ENCODE results near the gene HMGN1.
"Not testable (repeated sequence)": the region's sequence is repeated elsewhere in the genome, so short reads cannot be mapped to it uniquely, and the experiment has no call there.

Gene HMGN1, protein sequence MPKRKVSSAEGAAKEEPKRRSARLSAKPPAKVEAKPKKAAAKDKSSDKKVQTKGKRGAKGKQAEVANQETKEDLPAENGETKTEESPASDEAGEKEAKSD

DNA sequence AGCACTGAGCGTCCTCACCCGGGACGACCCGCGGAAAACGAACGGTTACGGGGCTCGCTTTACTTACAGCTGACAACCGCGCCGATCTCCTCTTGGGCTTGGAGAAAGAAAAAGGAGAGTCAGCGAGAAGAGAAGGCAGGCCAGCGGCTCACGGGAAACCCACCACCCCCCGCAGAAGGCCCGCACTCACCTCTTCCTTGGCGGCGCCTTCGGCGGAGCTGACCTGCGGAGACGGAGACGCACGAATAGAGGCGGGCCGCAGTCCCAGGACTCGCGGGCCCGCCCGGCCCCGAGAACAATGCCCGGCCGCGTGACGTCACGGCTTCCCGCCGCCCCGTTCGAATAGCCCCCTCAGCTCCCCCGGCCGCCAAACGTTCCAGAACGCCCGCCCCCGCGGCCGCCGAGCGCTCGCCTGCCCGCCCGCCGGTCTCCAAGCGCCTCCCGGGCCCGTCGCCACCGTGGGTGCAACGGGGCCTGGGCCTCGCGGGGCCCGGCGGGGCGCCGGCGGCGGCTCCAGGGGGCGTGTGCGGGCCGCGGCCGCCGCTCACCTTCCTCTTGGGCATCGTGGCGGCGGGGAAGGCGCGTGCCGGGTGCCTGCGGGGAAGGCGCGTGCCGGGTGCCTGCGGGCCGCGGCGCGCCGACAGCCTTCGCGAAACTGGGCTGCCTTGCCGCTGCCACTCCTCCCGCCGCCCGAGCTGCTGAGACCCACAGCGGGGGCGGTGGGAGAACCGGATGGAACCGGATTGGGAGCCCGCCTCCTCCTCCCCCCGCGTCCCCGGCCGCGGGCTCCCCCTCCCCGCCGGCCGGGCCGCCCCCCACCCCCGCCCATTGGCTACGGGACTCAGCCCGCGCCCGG lies at the start of gene HMGN1:
TSS of gene HMGN1 (minus strand) at position 734 of the 856 bp plus-strand sequence. CDS start at position 563, 171 bp downstream.
- peak; percentile 92 for DNase-seq

DNA sequence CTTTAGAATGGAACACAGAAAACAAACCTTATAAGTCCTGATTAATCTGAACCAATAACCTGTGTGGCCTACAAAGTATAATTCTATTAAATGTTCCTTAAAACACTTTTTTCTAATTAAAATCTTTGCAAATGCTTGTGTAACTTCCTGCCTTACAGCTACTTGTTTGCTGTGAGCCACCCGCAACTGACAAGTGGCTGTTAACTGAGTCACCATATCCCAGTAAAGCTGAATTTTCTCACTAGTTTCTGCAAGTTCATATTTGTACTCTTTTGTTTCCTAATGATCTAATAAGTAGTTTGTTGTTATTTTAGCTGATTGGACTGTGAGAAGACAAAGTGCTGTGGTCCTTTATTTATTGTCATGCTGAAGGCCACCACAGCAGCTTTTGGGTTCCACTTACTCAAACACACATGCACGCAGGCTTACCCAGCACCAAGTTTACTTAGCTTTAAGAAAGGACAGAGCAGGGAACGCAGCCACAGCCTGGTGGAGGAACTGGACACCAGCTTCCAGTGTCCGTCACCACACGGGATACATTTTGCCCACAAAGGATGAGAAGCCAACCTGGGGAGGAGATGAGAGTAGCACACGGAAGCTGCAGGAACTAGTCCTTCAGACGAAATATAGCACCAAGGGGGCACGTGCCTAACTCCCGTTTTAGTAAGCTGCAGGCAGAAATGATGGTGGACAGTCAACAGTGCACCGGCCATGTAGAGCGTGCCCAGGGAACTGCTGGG lies 48.9 kb upstream of the HMGN1 start:
- no peak for DNase-seq

DNA sequence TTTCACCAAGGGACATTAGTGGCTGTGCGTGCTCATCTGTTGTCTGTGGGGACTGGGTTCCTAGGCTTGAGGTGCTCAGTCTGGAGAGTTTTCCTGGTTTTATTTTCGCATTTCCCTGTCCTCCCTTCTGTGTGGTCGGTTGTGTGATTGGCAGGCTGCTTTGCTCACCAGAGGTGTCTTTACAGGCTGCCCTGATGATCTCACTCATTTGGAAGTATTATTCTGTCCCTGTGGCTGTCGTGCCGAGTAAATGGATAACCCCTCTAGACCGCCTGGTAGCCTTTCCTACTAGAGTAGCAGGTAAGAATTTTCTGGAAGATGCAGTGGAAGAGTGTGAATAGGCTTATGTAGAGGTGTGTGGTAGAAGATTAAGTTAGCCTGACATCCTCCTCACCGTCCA lies 44.1 kb upstream of the HMGN1 start:
- no peak for DNase-seq

DNA sequence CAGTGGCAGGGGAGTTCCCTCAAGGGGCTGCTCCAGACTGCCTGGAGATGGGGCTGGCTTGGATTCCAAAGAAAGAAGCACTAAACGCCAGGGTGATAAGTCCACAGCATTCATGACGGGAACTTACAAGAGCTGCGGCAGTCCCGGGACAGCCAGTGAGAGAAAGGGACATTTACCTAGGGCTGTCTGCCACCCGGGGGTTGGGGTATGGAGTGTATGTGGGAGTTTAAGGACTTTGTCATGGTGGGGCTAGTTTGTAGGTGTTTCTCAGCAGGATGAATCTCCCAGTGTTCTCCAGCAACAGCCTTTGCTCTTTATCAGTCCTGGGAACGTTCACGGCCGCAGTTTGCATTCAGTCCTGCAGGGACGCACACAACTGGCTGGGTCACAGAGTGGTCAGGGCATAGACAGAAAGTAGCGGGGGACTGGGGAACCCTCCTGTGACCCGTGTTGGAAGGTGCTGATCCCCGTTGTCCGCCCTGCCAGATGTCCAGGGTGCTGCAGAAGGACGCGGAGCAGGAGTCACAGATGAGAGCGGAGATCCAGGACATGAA lies 41.4 kb upstream of the HMGN1 start:
- no peak for DNase-seq

DNA sequence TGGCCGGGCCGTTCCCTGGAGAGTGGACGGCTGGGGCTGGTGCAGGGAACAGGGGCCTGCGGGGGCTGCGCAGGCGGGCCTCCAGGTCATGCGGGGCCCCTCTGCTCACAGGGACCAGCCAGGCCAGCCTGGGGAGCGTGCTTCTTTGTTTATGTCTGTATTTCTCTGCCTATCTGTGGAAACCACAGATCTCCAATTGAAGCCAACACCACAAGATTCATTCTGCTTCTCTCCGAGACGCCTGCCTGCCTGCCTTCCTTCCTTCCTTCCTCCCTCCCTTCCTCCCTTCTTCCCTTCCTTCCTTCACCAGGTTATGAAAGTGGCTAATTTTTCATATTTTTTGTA lies 39.9 kb upstream of the HMGN1 start:
- DNase-seq, result no peak

DNA sequence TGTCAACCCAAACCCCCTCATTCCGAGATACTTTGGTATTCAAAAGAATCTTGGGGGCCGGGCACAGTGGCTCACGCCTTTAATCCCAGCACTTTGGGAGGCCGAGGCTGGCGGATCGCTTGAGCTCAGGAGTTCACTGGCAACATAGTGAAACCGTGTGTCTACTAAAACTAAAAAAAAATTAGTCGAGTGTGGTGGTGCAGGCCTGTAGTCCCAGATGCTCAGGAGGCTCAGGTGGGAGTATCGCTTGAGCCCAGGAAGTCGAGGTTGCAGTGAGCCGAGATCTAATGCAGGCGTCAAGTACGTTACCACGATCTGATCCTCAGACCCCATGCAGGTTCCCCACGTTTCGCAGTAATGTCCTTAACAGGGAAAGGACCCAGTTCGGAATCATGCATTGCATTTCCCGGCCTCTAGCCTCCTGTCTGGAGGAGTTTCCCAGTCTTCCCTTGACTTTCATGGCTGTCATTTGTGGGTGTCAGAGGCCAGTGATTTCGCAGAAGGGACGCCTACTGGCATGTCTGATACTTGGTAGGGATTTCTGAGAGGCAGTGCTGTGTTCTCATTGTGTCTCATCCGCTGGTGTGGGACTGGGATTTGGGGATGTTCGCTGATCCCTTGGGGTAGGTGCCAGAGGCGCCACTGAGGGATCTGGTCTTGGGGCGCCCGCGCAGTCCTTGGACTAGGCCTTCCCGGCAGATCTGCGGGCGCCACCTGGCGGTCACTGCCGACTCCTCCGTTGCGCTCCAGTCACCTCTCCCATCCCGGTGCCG lies 39.3 kb upstream of the HMGN1 start:
- DNase-seq, result peak; percentile 24

DNA sequence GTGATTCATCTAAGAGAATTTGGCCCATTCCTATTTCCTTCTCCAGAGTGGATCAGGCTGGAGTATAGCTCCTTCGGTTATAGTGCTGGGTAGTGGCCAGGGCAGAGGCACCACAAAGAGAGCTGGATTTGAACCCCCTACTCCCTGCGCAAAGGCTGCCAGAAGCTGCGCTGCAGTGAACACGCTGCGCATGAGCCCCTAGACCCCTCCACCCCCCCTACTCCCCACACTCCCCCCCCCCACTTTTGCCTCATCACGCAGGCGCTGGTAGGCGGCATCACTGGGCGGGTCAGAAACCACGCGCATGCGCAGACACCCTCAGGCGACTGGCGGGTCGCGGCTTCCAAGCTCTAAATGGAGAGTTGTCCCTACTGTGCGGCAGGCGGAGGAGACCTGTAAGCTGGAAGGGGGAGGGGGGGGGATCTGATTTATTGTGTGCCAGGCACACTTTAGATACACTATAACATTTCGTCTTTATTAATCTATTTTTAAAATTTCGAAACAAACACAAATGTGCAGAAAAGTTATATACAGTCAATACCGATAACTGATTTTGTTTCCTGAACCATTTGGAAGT lies 38.7 kb upstream of the HMGN1 start:
- peak; percentile 49 for DNase-seq

DNA sequence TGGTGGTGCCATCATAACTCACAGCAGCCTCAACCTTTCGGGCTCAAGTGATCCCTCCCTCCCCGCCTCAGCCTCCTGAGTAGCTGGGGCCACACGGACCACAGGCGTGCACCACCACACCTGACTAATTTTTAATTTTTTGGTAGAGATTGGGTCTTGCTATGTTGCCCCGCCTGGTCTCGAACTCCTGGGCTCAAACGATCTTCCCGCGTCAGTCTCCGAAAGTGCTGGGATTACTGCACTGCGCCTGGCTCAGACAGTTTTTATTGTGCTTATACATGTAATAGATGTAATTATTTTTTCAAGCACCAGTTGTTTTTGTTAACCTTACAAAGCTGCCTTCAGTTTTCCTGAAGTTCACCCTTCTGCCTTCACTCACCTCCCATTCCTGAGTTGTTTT lies 38.0 kb upstream of the HMGN1 start:
- DNase-seq, result no peak

DNA sequence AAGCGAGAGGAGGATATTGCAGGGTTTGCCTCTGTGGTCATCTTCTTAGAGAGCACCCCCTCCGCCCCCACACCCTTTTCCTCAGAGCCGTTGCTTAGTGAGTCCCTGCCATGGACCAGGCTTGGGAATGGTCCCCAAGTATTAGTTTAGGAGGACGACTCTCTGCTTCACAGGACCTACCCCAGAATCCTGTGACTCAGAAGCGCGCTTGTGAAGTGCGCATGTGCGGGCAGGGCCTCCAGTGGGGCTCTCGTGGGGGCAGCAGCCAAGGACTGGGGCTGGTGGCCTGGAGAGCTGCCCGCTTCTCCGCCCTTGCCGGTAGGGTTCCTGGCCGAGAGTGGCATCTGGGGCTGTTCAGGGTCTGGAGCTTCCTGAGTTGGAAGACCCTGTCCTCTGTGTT lies 37.3 kb upstream of the HMGN1 start:
- no peak for DNase-seq

DNA sequence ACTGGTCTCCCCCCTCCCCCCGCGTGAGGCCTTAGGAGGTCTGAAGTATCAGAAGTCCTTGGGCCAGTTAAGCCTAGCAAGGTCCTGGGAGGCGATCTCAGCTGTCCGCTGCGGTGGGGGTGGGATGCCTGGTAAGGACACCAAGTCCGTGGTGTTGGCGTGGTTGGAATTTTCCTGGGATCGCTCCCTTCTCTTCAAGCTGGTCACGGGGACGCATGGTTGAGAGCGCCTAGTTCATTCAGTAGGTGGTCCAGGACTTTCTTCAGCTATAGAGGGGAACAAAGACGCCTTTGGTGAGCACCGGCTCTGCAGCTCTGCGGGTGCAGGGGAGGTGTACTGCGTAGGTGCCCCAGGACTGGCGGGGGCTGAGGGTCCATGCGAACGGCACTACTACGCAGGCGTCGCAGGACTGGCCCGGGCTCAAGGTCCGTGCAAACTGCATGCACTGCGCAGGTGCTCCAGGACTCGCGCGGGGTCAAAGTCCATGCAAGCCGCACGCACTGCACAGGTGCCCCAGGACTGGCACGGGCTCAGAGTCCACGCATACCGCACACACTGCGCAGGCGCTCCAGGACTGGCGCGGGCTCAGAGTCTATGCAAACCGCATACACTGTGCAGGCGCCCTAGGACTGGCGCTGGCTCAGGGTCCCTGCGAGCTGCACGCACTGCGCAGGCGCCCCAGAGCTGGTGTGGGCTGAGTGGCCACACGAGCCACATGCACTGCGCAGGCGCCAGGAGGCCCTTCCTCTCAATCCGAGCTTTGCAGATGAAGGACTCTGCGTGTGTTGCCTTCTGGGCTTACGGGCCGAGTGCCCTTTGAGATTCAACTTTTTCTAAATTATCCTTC lies 36.6 kb upstream of the HMGN1 start:
- DNase-seq, result peak; percentile 57

DNA sequence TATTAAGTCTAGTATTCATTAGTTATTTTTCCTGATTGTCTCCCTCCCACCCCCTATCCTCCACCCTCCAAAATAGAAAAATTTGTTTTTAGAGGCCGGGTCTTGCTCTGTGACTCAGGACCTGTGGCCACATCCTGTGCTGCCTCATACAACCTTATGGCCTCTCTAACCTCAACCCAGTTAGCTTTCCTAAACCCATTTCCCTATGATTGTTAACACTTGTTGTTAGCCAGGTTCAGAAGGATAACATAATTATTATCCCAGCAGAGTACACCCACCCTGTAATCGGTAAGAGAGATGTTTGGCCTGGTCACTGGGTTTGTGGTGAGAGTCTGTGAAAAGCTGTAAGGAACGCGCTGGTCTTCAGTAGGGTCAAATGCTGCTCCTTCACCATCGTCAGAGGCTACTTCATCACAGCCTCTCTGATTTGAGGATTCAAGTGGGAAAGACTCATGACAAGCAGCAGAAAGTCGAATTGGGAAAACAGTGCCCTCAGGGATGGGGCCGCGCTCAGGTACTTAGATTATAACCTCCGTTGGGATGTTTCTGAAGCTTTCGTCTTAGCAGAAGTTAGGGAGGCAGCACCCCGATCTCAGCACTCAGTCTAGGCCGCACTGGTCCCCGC lies 35.9 kb upstream of the HMGN1 start:
- DNase-seq, result no peak

DNA sequence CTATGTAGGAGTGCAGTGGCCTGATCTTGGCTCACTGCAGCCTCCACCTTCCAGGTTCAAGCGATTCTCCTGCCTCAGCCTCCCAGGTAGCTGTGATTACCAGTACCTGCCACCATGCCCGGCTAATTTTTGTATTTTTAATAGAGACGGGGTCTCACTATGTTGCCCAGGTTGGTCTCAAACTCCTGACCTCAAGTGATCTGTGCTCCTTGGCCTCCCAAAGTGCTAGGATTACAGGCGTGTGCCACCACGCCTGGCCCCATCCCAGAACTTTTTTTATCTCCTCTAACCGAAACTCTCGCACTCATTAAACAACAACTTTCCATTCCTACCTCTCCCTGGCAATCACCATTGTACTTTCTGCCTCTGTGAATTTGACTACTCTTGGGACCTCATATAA lies 33.2 kb upstream of the HMGN1 start:
- not testable (repeated sequence) for DNase-seq

DNA sequence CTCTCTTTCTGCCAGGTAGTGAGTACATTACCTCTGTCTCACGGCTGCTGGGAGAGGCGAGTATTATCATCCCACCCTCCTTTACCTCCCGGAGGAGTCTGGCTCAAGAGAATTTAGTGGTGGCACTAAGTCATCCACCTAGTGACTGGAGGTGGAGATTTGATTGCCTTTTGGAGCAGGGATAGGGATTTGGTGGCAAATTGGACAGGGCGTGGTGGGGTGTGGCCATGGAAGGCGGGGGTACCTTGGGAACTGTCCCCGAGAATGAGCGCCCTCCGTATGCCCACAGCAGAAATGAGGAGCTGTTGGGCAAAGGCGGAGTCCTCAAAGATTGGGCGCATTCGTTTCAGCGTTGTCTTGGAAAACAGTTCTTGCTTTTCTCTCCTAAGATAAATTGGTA lies 32.1 kb upstream of the HMGN1 start:
- no peak for DNase-seq

DNA sequence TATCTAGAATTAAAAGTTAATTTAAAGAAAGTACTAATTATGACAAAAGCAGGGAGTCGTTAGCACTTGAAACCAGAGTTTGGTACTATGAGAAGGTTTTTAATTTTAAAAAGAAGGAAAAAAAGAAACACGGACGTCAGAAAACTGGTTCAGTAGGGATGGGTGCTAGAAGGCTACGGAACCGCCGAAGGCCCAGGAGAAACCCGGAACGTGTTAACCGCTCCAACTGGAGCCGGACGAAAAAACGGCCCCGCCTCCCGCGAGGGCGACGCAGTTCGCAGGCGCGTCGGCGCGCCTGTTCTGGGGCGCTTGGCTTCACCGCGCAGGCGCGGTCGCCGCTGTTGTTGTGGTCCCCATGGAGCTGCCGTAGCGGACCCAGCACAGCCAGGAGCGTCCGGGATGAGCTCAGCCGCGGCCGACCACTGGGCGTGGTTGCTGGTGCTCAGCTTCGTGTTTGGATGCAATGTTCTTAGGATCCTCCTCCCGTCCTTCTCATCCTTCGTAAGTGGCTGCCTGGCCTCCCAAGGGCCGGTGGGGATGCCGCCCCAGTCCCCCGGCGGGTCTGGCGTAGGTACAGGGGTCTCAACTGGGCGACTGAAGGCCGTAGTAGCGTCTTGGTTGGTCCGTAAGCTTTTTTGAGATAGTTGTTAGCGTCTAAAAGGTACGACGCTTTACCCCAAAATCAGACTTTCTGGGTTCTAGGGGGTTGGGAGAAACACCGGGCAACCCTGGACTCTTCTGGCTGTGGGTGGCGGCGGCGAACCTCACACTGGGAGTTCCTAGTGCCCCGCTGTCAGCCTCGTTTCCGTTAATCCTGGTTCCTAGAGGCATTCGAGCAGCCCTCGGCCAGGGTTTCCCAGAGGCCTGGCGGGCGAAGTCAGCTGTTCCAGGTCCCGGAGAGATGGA lies 31.4 kb upstream of the HMGN1 start:
- peak; percentile 95 for DNase-seq

DNA sequence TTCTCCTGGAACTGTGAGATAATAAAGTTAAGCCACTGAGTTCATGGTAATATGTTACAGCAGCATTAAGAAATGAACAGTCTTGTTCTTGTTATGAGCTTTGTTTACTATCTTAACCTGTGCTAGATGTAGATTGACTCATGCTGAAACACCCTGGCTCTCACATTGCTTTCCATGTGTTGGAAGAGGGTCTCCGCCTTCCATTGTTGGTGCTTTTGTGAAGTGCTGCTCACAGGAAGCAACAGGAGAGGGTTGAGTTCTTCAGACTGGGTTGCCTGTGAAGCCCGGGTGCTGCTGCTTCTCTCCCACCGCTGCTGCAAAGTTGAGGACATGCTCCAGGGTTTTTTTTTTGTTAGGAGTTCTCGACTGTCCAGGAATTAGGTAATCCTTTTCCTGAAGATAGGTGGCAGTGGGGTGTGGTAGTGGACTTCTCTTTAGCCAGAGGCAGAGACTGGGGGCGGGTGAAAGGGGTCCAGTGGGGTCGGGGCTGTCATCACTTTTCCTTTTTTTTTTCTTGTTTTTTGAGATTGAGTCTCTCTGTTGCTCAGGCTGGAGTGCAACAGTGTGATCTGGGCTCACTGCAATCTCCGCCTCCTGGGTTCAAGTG lies 28.7 kb upstream of the HMGN1 start:
- DNase-seq, result no peak

DNA sequence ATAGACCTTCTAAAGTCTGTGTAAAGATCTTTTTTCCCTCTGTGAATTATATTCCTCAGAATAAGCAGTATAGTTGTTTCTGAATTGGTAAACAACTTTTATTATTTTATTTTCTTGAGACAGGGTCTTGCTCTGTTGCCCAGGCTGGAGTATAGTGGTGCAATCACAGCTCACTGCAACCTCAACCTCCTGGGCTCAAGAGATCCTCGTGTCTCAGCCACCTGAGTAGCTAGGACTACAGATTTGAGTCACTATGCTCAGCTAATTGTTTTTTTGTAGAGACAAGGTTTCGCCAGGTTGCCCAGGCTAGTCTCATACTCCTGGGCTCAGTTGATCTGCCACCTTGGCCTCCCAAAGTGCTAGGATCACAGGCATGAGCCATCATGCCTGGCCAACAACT lies 26.6 kb upstream of the HMGN1 start:
- no peak for DNase-seq

DNA sequence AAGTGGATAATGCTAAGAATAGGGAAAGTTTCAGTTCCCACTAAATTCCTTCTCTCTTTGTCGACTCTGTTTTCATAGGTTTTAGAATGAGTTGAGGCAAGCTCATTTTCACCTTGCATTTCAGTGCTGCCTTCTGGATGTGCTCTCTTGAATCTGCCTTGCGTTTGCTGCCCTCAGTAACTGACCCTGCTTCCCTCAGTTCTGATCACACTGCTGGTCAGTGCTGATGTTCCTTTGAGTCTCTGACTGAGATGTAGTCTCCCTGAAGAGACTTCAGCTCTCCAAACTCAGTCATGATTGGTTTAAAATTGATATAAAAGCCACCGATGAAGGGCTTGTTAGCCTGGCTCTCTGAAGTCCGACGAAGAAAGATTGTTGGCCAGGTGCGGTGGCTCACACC lies 25.2 kb upstream of the HMGN1 start:
- DNase-seq, result no peak

DNA sequence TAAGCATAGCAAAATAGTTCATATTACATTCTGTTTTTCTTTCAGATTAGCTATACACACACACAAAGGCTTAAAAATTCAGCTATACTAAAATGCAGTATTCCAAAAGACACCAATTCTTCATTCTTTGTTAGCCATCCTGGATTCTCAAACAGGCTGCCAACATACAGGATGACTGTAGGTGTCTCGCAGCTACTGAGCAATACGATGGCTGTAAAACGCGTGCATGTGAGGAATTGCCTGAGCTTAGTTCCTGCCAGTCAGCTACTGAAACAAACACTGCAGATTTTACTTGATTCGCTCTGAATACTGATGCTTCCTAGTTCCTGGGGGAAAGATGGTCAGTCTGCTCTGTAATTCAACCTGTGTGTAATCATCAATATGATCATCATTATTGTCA lies 24.7 kb upstream of the HMGN1 start:
- peak; percentile 33 for DNase-seq

DNA sequence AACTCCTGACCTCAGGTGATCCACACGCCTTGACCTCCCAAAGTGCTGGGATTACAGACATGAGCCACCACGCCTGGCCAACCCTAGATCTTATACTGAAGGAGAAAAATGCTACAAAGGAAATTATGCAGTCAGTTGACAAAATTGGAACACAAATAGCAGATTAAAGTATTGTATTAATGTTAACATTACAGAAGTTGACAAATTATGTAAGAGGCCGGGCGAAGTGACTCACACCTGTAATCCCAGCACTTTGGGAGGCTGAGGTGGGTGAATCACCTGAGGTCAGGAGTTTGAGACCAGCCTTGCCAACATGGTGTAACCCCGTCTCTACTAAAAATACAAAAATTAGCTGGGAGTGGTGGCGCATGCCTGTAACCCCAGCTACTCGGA lies 21.0 kb upstream of the HMGN1 start:
- not testable (repeated sequence) for DNase-seq

DNA sequence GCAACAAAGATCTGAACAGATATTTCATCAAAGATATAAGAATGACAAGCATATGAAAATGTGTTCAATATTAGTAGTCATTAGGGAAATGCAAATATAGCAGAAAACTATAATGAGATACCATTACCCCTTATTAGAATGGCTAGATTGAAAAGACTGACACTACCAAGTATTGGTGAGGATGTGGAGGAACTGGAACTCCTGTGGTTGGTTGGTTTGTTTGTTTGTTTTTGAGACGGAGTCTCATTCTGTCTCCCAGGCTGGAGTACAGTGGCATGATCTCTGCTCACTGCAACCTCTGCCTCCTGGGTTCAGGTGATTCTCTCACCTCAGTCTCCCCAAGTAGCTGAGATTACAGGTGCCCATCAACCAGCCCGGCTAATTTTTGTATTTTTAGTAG lies 18.9 kb upstream of the HMGN1 start:
- no peak for DNase-seq

Data from NCI-H2227 treated with DMSO at 0.1 percent for 48 hours (cell line).